ENCODE measurements around the gene LENG9.

GRCh38 chr19:54492568-54492967, 29.0 kb upstream of the LENG9 start:
- TF ChIP-seq CTCF (IDR thresholded peaks at IDR 0.05) (no peak), RAD21 (conservative IDR thresholded peaks at IDR 0.05 in 1 of 2, IDR thresholded peaks at IDR 0.05 in 1 of 2) (no peak), FOSL2 (IDR thresholded peaks at IDR 0.05) (no peak), FOSL2 (CRISPR knock-in tag; IDR thresholded peaks at IDR 0.05) (no peak), MAX (IDR thresholded peaks at IDR 0.05) (no peak)
- TF ChIP-seq, protein P1, sequence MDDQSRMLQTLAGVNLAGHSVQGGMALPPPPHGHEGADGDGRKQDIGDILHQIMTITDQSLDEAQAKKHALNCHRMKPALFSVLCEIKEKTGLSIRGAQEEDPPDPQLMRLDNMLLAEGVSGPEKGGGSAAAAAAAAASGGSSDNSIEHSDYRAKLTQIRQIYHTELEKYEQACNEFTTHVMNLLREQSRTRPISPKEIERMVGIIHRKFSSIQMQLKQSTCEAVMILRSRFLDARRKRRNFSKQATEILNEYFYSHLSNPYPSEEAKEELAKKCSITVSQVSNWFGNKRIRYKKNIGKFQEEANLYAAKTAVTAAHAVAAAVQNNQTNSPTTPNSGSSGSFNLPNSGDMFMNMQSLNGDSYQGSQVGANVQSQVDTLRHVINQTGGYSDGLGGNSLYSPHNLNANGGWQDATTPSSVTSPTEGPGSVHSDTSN (IDR thresholded peaks at IDR 0.05), result no peak
